ENCODE measurements around the gene LINGO3. TPM values are rescaled to one million over a fixed set of nuclear protein-coding genes. Genes with fewer than 3 reads are reported as not detected.

The LINGO3 gene
- total and polyA plus RNA-seq, 2 donors (not counting 3 experiments of a cell fraction or from before 2014, with no cell fraction given): not detected

GRCh38 chr19:2294687-2295335, 13.1 kb downstream of the LINGO3 start:
- no peak overlapping the region for H3K9ac ChIP-seq (replicated peaks; ENCODE audit: extremely low read depth, insufficient read depth, low read length)
- H3K36me3 ChIP-seq (ENCODE audit: control insufficient read depth in 2 of 2, extremely low read depth in 1 of 2, insufficient read depth in 2 of 2, low read length in 2 of 2): no peaks in the 10 kb centered on the region
- H3K4me2 ChIP-seq (ENCODE audit: insufficient read depth, low read length): no peak overlapping the region
- ChIA-PET CTCF (interaction anchor here (0.8 to 1.1 kb wide), 4 partner anchors 9 to 139 kb away, joined by 3 read pairs; no protein-coding TSS in a partner anchor), POLR2A (no interaction called here)
- DNase-seq (ENCODE audit: low read depth, low spot score) (no peak), FAIRE-seq (no peak)
- no peak overlapping the region for H3K4me3 ChIP-seq (replicated peaks in 1 of 3; ENCODE audit: insufficient read depth in 1 of 3, low read depth in 1 of 3, low read length in 3 of 3)
- no peak for TF ChIP-seq EZH2 (IDR thresholded peaks at IDR 0.05; ENCODE audit: borderline replicate concordance, low read depth, low read length, severe bottlenecking)
- no peak for TF ChIP-seq FOS (IDR thresholded peaks at IDR 0.05; ENCODE audit: borderline replicate concordance, insufficient read depth, low read length)
- TF ChIP-seq CTCF (IDR thresholded peaks at IDR 0.05; ENCODE audit: extremely low read depth in 1 of 2, insufficient read depth in 1 of 2, low read depth in 1 of 2, low read length in 2 of 2): no peak
- no peak for TF ChIP-seq POLR2A (IDR thresholded peaks at IDR 0.05; ENCODE audit: low read depth, low read length)
- no peak for TF ChIP-seq GATA2 (IDR thresholded peaks at IDR 0.05; ENCODE audit: insufficient read depth, insufficient read length, low read depth, low read length)
- TF ChIP-seq MAX (IDR thresholded peaks at IDR 0.05; ENCODE audit: insufficient read depth, insufficient read length): no peak
- no peak for TF ChIP-seq JUN (IDR thresholded peaks at IDR 0.05; ENCODE audit: borderline replicate concordance, insufficient read depth, insufficient read length, low read depth)
- TF ChIP-seq MYC (IDR thresholded peaks at IDR 0.05; ENCODE audit: low read depth, low read length): no peak
- no peak for TF ChIP-seq POLR2AphosphoS5 (IDR thresholded peaks at IDR 0.05; ENCODE audit: insufficient read depth, low read depth, low read length)
- H3K4me1 ChIP-seq (ENCODE audit: control insufficient read depth, extremely low read depth, insufficient read depth, low read length): peaks cover 5% of the 10 kb centered on the region
- H3K27ac ChIP-seq (ENCODE audit: insufficient read depth, low read depth, low read length): no peak overlapping the region
- dilution Hi-C loops (cut with MboI; ENCODE audit: extremely low pct_ligation_motif_present, low sequenced_read_pairs): no loop called here
- no peaks in the 10 kb centered on the region for H3K9me3 ChIP-seq (replicated peaks; ENCODE audit: control insufficient read depth, insufficient read depth, low read length)
- no peaks in the 10 kb centered on the region for H3K79me2 ChIP-seq (ENCODE audit: control insufficient read depth, insufficient read depth, low read length)
- H3K9me1 ChIP-seq (replicated peaks; ENCODE audit: control insufficient read depth, extremely low read depth, insufficient read depth, low read length): no peaks in the 10 kb centered on the region
- no TSS peak for BruUV-seq (replicated peaks)
- no peak overlapping the region for H2AFZ ChIP-seq (ENCODE audit: low read depth, low read length)
- H4K20me1 ChIP-seq (replicated peaks; ENCODE audit: control insufficient read depth, extremely low read depth, insufficient read depth, low read length): no peaks in the 10 kb centered on the region
- intact Hi-C loops (cut with micrococcal nuclease): no loop called here
- H3K27me3 ChIP-seq (ENCODE audit: control insufficient read depth in 2 of 2, insufficient read depth in 2 of 2, low read length in 2 of 2): peaks cover 31 to 41% of the 10 kb centered on the region in 2 experiments

Data from endothelial cell of umbilical vein (primary cell).